H9 (cell line): ENCODE data around the gene TMOD4. TPM values are rescaled to one million over a fixed set of nuclear protein-coding genes. Genes with fewer than 3 reads are reported as not detected.
A peak's percentile ranks its signal among the peaks of the same experiment; 100 is the strongest.

Source experiments
- DNase-seq: peaks from one replicate; pipeline ENCODE4 v3.0.0-alpha.2; 2017
- H2AFZ ChIP-seq: one replicate; pipeline ENCODE4 v1.6.1; 2013; ENCODE audit warnings: mild to moderate bottlenecking, low read length, control low read depth, moderate library complexity
- H2AK5ac ChIP-seq: 2 replicates; pipeline ENCODE4 v1.6.1; 2013; ENCODE audit warnings: low read length, control low read depth, mixed read lengths; ENCODE audit not compliant: insufficient read length
- H2BK120ac ChIP-seq: one replicate; pipeline ENCODE4 v1.6.1; 2013; ENCODE audit warnings: low read depth, mild to moderate bottlenecking, low read length, control low read depth, inconsistent platforms; ENCODE audit not compliant: poor library complexity, severe bottlenecking
- H2BK12ac ChIP-seq: 2 replicates; pipeline ENCODE4 v1.6.1; 2013; ENCODE audit warnings: low read length, control low read depth, mixed read lengths, low read depth; ENCODE audit not compliant: insufficient read length
- H2BK15ac ChIP-seq: 2 replicates; pipeline ENCODE4 v1.6.1; 2013; ENCODE audit warnings: low read depth, low read length, control low read depth
- H2BK20ac ChIP-seq: one replicate; pipeline ENCODE4 v1.6.1; 2013; ENCODE audit warnings: low read depth, mild to moderate bottlenecking, low read length, control low read depth, inconsistent platforms; ENCODE audit not compliant: poor library complexity, severe bottlenecking
- H2BK5ac ChIP-seq: 2 replicates; pipeline ENCODE4 v1.6.1; 2013; ENCODE audit warnings: low read length, control low read depth, mixed read lengths; ENCODE audit not compliant: insufficient read length
- H3K14ac ChIP-seq: 2 replicates; pipeline ENCODE4 v1.6.1; 2013; ENCODE audit warnings: low read length, control low read depth; ENCODE audit not compliant: insufficient read depth
- H3K18ac ChIP-seq: 2 replicates; pipeline ENCODE4 v1.6.1; 2013; ENCODE audit warnings: low read depth, mild to moderate bottlenecking, mixed read lengths, low read length, control low read depth; ENCODE audit not compliant: insufficient read length
- H3K23ac ChIP-seq: 2 replicates; pipeline ENCODE4 v1.6.1; 2013; ENCODE audit warnings: low read length, control low read depth, mixed read lengths, low read depth; ENCODE audit not compliant: insufficient read length
- H3K23me2 ChIP-seq: 2 replicates; pipeline ENCODE4 v1.6.1; 2013; ENCODE audit warnings: low read depth, mild to moderate bottlenecking, mixed read lengths, low read length, control low read depth; ENCODE audit not compliant: insufficient read length, poor library complexity, severe bottlenecking
- H3K27ac ChIP-seq: 2 replicates; pipeline ENCODE4 v1.5.1; 2013; ENCODE audit warnings: low read length, control low read depth, mixed read lengths, low read depth; ENCODE audit not compliant: insufficient read length
- H3K27me3 ChIP-seq: 2 replicates; pipeline ENCODE4 v1.6.1; 2013; ENCODE audit warnings: low read length, control low read depth, inconsistent platforms; ENCODE audit not compliant: insufficient read depth
- H3K4ac ChIP-seq: 2 replicates; pipeline ENCODE4 v1.6.1; 2013; ENCODE audit warnings: low read depth, mild to moderate bottlenecking, control low read depth, inconsistent platforms, low read length, moderate library complexity
- H3K4me1 ChIP-seq: 2 replicates; pipeline ENCODE4 v1.6.1; 2013; ENCODE audit warnings: low read length, control low read depth, inconsistent platforms; ENCODE audit not compliant: insufficient read depth
- H3K4me2 ChIP-seq: 2 replicates; pipeline ENCODE4 v1.6.1; 2013; ENCODE audit warnings: low read length, control low read depth, mixed read lengths; ENCODE audit not compliant: insufficient read length, insufficient read depth
- H3K56ac ChIP-seq: 2 replicates; pipeline ENCODE4 v1.6.1; 2013; ENCODE audit warnings: low read depth, mild to moderate bottlenecking, mixed read lengths, low read length, control low read depth; ENCODE audit not compliant: insufficient read length
- H3K79me1 ChIP-seq: 2 replicates; pipeline ENCODE4 v1.6.1; 2013; ENCODE audit warnings: low read depth, mild to moderate bottlenecking, moderate library complexity, low read length, control low read depth, inconsistent platforms; ENCODE audit not compliant: insufficient read depth, poor library complexity, severe bottlenecking
- H3K79me2 ChIP-seq: 2 replicates; pipeline ENCODE4 v1.6.1; 2013; ENCODE audit warnings: low read length, control low read depth, inconsistent platforms; ENCODE audit not compliant: insufficient read depth
- H3K9ac ChIP-seq: 2 replicates; pipeline ENCODE4 v1.6.1; 2013; ENCODE audit warnings: low read length, control low read depth, mixed read lengths; ENCODE audit not compliant: insufficient read length; ENCODE audit errors: extremely low read depth
- H3K9me3 ChIP-seq: one replicate; pipeline ENCODE4 v1.6.1; 2013; ENCODE audit warnings: low read depth, low read length, inconsistent platforms; ENCODE audit not compliant: control insufficient read depth
- H3T11ph ChIP-seq: one replicate; pipeline ENCODE4 v1.6.1; 2013; ENCODE audit warnings: mild to moderate bottlenecking, low read length, control low read depth, inconsistent platforms
- H4K20me1 ChIP-seq: one replicate; pipeline ENCODE4 v1.6.1; 2013; ENCODE audit not compliant: control insufficient read depth, insufficient read length, insufficient read depth
- H4K5ac ChIP-seq: 2 replicates; pipeline ENCODE4 v1.6.1; 2013; ENCODE audit warnings: low read depth, mild to moderate bottlenecking, mixed read lengths, low read length, control low read depth; ENCODE audit not compliant: insufficient read length
- H4K8ac ChIP-seq: replicated peaks from 2 replicates; pipeline ENCODE4 v1.6.1; 2013; ENCODE audit warnings: low read length, control low read depth, mixed read lengths, low read depth; ENCODE audit not compliant: insufficient read length
- H4K91ac ChIP-seq: 2 replicates; pipeline ENCODE4 v1.6.1; 2013; ENCODE audit warnings: low read depth, mild to moderate bottlenecking, moderate library complexity, mixed read lengths, low read length, control low read depth; ENCODE audit not compliant: insufficient read length
- H3K27ac Mint-ChIP-seq, 3 experiments: 2 replicates in 2 of 3; 3 replicates in 1 of 3; pipeline ENCODE4 v1.8.0; 2020 to 2021; ENCODE audit warnings: mixed read lengths in 3 of 3, mild to moderate bottlenecking in 1 of 3, moderate library complexity in 1 of 3
- H3K27me3 Mint-ChIP-seq: 2 replicates; pipeline ENCODE4 v1.8.0; 2021; ENCODE audit warnings: low read depth, mild to moderate bottlenecking, moderate library complexity, mixed read lengths
- H3K36me3 Mint-ChIP-seq, 3 experiments: 2 replicates in 2 of 3; 3 replicates in 1 of 3; pipeline ENCODE4 v1.8.0; 2020 to 2021; ENCODE audit warnings: low read depth in 3 of 3, mixed read lengths in 3 of 3; ENCODE audit not compliant: insufficient read depth in 1 of 3
- H3K4me1 Mint-ChIP-seq, 2 experiments: 2 replicates each; pipeline ENCODE4 v1.8.0; 2020; ENCODE audit warnings: mixed read lengths in 2 of 2
- H3K4me3 Mint-ChIP-seq, 2 experiments: 2 replicates in 1 of 2; 3 replicates in 1 of 2; pipeline ENCODE4 v1.8.0; 2020 to 2021; ENCODE audit warnings: mild to moderate bottlenecking in 2 of 2, mixed read lengths in 2 of 2, moderate library complexity in 1 of 2
- H3K9me3 Mint-ChIP-seq, 2 experiments: 2 replicates in 1 of 2; 3 replicates in 1 of 2; pipeline ENCODE4 v1.8.0; 2020; ENCODE audit warnings: mild to moderate bottlenecking in 2 of 2, mixed read lengths in 2 of 2, moderate library complexity in 1 of 2
- CTCF ChIP-seq: fragments of 200-600 bp; sonication (generic); conservative IDR thresholded peaks from 3 replicates; pipeline ENCODE4 v1.8.0; 2021; ENCODE audit warnings: antibody characterized with exemption, mild to moderate bottlenecking
- WGBS: extraction: QIAGEN DNeasy Blood & Tissue Kit; methylation state at CpG from one replicate; pipeline ENCODE4 v1.1.7; 2013; ENCODE audit warnings: missing lambda C conversion rate, low lambda C conversion rate, mixed read lengths; ENCODE audit not compliant: insufficient read length; ENCODE audit errors: extremely low coverage; 5-methylcytosine and 5-hydroxymethylcytosine counted together
- total RNA-seq: library from RNA; stranded (reverse); gene quantifications from 2 replicates; pipeline ENCODE4 v1.2.1, GENCODE V29; 2021

TMOD4 gene
- total RNA-seq, 1 experiment from 2014 or later, result 0.42 TPM

GRCh38 chr1:151124763-151125403 lies 50.9 kb downstream of the TMOD4 start:
- Histone ChIP-seq H3K27me3 (no peaks in the 10 kb centered on the region), H3K9me3 (no peaks in the 10 kb centered on the region), H3K23ac (no peak overlapping the region), H3K79me1 (no peaks in the 10 kb centered on the region), H3K4me2 (no peak overlapping the region), H4K20me1 (no peaks in the 10 kb centered on the region), H4K8ac (no peak overlapping the region), H3K4me1 (no peaks in the 10 kb centered on the region; the same call in 1 of the 2 replicates), H3K14ac (no peak overlapping the region), H3K4ac (no peak overlapping the region), H3T11ph (no peak overlapping the region), H2BK120ac (no peak overlapping the region), H3K9ac (no peak overlapping the region), H4K91ac (no peak overlapping the region), H4K5ac (no peak overlapping the region), H2AK5ac (no peak overlapping the region), H3K79me2 (no peaks in the 10 kb centered on the region), H2BK5ac (no peak overlapping the region), H2AFZ (no peak overlapping the region), H2BK20ac (no peak overlapping the region), H2BK15ac (no peak overlapping the region), H3K18ac (no peak overlapping the region), H3K56ac (no peak overlapping the region), H3K27ac (no peak overlapping the region), H3K23me2 (no peaks in the 10 kb centered on the region), H2BK12ac (no peak overlapping the region)
- H3K36me3 Mint-ChIP-seq, result no peaks in the 10 kb centered on the region
- H3K4me1 Mint-ChIP-seq, result peaks cover 12 to 15% of the 10 kb centered on the region in 2 experiments
- no peak for DNase-seq
- H3K27ac Mint-ChIP-seq, result peak overlapping the region in 1 of 3 experiments; percentile 1; a peak in 1 of 7 replicates
- no CpG with 5 or more reads among the region's 5 CpGs for WGBS
- no peaks in the 10 kb centered on the region for H3K9me3 Mint-ChIP-seq
- H3K27me3 Mint-ChIP-seq, result no peaks in the 10 kb centered on the region
- no peak for TF ChIP-seq CTCF
- no peak overlapping the region for H3K4me3 Mint-ChIP-seq

Other genes starting within 250 kb of the TMOD4 start
- 62.1 and 62.7 TPM in 2 replicates for gene SETDB1, start 249.6 kb downstream of the TMOD4 start, total RNA-seq
- 201 and 209 TPM in 2 replicates for gene CERS2, start 201.1 kb downstream of the TMOD4 start, total RNA-seq
- 0.81 and 0.92 TPM in 2 replicates for gene ANXA9, start 193.7 kb downstream of the TMOD4 start, total RNA-seq
- 6.4 and 6.8 TPM in 2 replicates for gene MINDY1, start 169.1 kb downstream of the TMOD4 start, total RNA-seq
- 21.0 and 22.3 TPM in 2 replicates for gene PRUNE1, start 167.5 kb downstream of the TMOD4 start, total RNA-seq
- 1.2 and 1.5 TPM in 2 replicates for gene BNIPL, start 139.4 kb downstream of the TMOD4 start, total RNA-seq
- 3.6 and 4.8 TPM in 2 replicates for gene C1orf56, start 128.2 kb downstream of the TMOD4 start, total RNA-seq
- gene CDC42SE1, start 116.4 kb downstream of the TMOD4 start, total RNA-seq, result 83.9 and 87.3 TPM in 2 replicates
- 13.0 and 13.2 TPM in 2 replicates for gene MLLT11, start 115.6 kb downstream of the TMOD4 start, total RNA-seq
- 3.8 and 4.1 TPM in 2 replicates for gene GABPB2, start 105.2 kb downstream of the TMOD4 start, total RNA-seq
- 11.5 and 12.3 TPM in 2 replicates for gene SEMA6C, start 29.4 kb downstream of the TMOD4 start, total RNA-seq
- gene TNFAIP8L2, start 19.3 kb downstream of the TMOD4 start, total RNA-seq, result not detected in 2 replicates
- 5.8 and 6.7 TPM in 2 replicates for gene LYSMD1, start 10.1 kb downstream of the TMOD4 start, total RNA-seq
- gene SCNM1, start 9.8 kb downstream of the TMOD4 start, total RNA-seq, result 54.1 and 60.5 TPM in 2 replicates
- 90.3 and 91.4 TPM in 2 replicates for gene VPS72, start 14.2 kb upstream of the TMOD4 start, total RNA-seq
- gene PIP5K1A, start 22.6 kb upstream of the TMOD4 start, total RNA-seq, result 94.6 and 101 TPM in 2 replicates
- 205 and 207 TPM in 2 replicates for gene PSMD4, start 78.8 kb upstream of the TMOD4 start, total RNA-seq
- gene ZNF687, start 106.3 kb upstream of the TMOD4 start, total RNA-seq, result 52.9 and 58.2 TPM in 2 replicates
- gene PI4KB, start 151.4 kb upstream of the TMOD4 start, total RNA-seq, result 39.1 and 39.2 TPM in 2 replicates
- gene RFX5, start 171.3 kb upstream of the TMOD4 start, total RNA-seq, result 65.1 and 72.7 TPM in 2 replicates
- gene SELENBP1, start 196.7 kb upstream of the TMOD4 start, total RNA-seq, result 13.9 and 14.2 TPM in 2 replicates
- 413 and 429 TPM in 2 replicates for gene PSMB4, start 223.6 kb upstream of the TMOD4 start, total RNA-seq